Hematopoietic multipotent progenitor cell (in vitro differentiated cells): Measurements from ENCODE around the gene BCR. TPM values are rescaled to one million over a fixed set of nuclear protein-coding genes. Genes with fewer than 3 reads are reported as not detected.

Source experiments
- DNase-seq, 3 donors: peaks; one replicate each; pipeline ENCODE4 v3.0.0-alpha.2; 2011 to 2015; ENCODE audit warnings: low read depth in 2 of 3, low spot score in 2 of 3
- total RNA-seq: library from RNA; depleted of rRNA; stranded (reverse); fragments of >200 nt; gene quantifications from one replicate; pipeline ENCODE4 v1.2.3, GENCODE V29; 2012

BCR gene
- total RNA-seq, 1 donor: 238 TPM

GRCh38 chr22:23149743-23150238 is 30.5 kb upstream of the BCR start:
- DNase-seq: no peak

GRCh38 chr22:23150762-23151161 is 29.5 kb upstream of the BCR start:
- no peak for DNase-seq

GRCh38 chr22:23151827-23152226 is 28.5 kb upstream of the BCR start:
- no peak for DNase-seq

GRCh38 chr22:23152238-23153114 is 27.8 kb upstream of the BCR start:
- DNase-seq: no peak

GRCh38 chr22:23153994-23154393 is 26.3 kb upstream of the BCR start:
- no peak for DNase-seq

- no peak for DNase-seq
Measured at GRCh38 chr22:23154461-23154860, 25.8 kb upstream of the BCR start.

GRCh38 chr22:23155143-23155542 is 25.2 kb upstream of the BCR start:
- no peak for DNase-seq

GRCh38 chr22:23155831-23156230 is 24.5 kb upstream of the BCR start:
- DNase-seq: no peak

- DNase-seq: no peak
Measured at GRCh38 chr22:23156286-23156685, 24.0 kb upstream of the BCR start.

GRCh38 chr22:23157560-23158515 is 22.5 kb upstream of the BCR start:
- no peak for DNase-seq

GRCh38 chr22:23158516-23159290 is 21.6 kb upstream of the BCR start:
- no peak for DNase-seq

GRCh38 chr22:23159291-23159630 is 21.0 kb upstream of the BCR start:
- no peak for DNase-seq

GRCh38 chr22:23161029-23161428 is 19.3 kb upstream of the BCR start:
- DNase-seq: no peak

- DNase-seq: no peak
Measured at GRCh38 chr22:23161574-23161973, 18.7 kb upstream of the BCR start.

GRCh38 chr22:23163665-23164064 is 16.6 kb upstream of the BCR start:
- DNase-seq: no peak

GRCh38 chr22:23164091-23164490 is 16.2 kb upstream of the BCR start:
- DNase-seq: no peak

- DNase-seq: no peak
Measured at GRCh38 chr22:23166042-23166831, 14.1 kb upstream of the BCR start.

- DNase-seq: no peak
Measured at GRCh38 chr22:23166841-23167616, 13.3 kb upstream of the BCR start.

- no peak for DNase-seq
Measured at GRCh38 chr22:23168391-23169042, 11.8 kb upstream of the BCR start.
